Colonic mucosa (tissue), 4 donors: ENCODE results near the gene PLXNA1. TPM values are rescaled to one million over a fixed set of nuclear protein-coding genes. Genes with fewer than 3 reads are reported as not detected.

Experiments used
- DNase-seq: peaks from one replicate; pipeline ENCODE4 v3.0.0-alpha.2; 2020
- H3K27ac ChIP-seq: fragments of 200-600 bp; one replicate; pipeline ENCODE4 v1.8.0; 2021
- H3K27me3 ChIP-seq: fragments of 200-600 bp; one replicate; pipeline ENCODE4 v1.8.0; 2021
- H3K36me3 ChIP-seq: fragments of 200-600 bp; one replicate; pipeline ENCODE4 v1.8.0; 2021
- H3K4me1 ChIP-seq: fragments of 200-600 bp; one replicate; pipeline ENCODE4 v1.8.0; 2021; ENCODE audit warnings: mild to moderate bottlenecking
- H3K4me3 ChIP-seq: fragments of 200-600 bp; one replicate; pipeline ENCODE4 v1.8.0; 2021
- H3K9ac ChIP-seq, 2 donors: one replicate each; pipeline ENCODE4 v1.7.0; 2013; ENCODE audit warnings: control low read depth in 2 of 2, low read depth in 2 of 2, low read length in 2 of 2
- H3K9me3 ChIP-seq: fragments of 200-600 bp; one replicate; pipeline ENCODE4 v1.8.0; 2021
- CTCF ChIP-seq: fragments of 200-600 bp; IDR thresholded peaks from one replicate; pipeline ENCODE4 v1.8.0; 2022; ENCODE audit warnings: antibody characterized with exemption, mild to moderate bottlenecking
- intact Hi-C: fragments of 100-400 bp; cut with DNase I; formaldehyde crosslinking; loops from one replicate; pipeline ENCODE4 v1.14.1; 2022
- total RNA-seq, 2 donors: library from RNA; stranded (reverse); fragmentation: NEBNext Ultra II Directional in 1 of 2; extraction: Animal tissue kit (Norgen Biotek cat#: 25700) in 1 of 2; gene quantifications; one replicate each; pipeline ENCODE4 v1.2.1, GENCODE V29; 2021
- donor health status: healthy.
- donor health status: DM: no; HTN: no; CAD: no.
- donor health status: DM: no; HTN: no; CAD: no.

Gene PLXNA1
- total RNA-seq, 2 donors from 2014 or later: 16.0 to 19.3 TPM

- no peak for TF ChIP-seq CTCF
- H3K4me3 ChIP-seq: no peak overlapping the region
- no peaks in the 10 kb centered on the region for H3K9me3 ChIP-seq
- H3K27me3 ChIP-seq: no peaks in the 10 kb centered on the region
- H3K9ac ChIP-seq: no peak overlapping the region
- no peaks in the 10 kb centered on the region for H3K4me1 ChIP-seq
- DNase-seq: no peak
- intact Hi-C loops: no loop called here
- no peak overlapping the region for H3K27ac ChIP-seq
- no peaks in the 10 kb centered on the region for H3K36me3 ChIP-seq
These were observed 18.0 kb upstream of the PLXNA1 start for GRCh38 chr3:126964950-126965349.

GRCh38 chr3:126965526-126966080 lies 17.3 kb upstream of the PLXNA1 start:
- Histone ChIP-seq H3K27me3 (no peaks in the 10 kb centered on the region), H3K36me3 (no peaks in the 10 kb centered on the region), H3K27ac (no peak overlapping the region), H3K9me3 (no peaks in the 10 kb centered on the region), H3K9ac (no peak overlapping the region), H3K4me3 (no peak overlapping the region), H3K4me1 (no peaks in the 10 kb centered on the region)
- intact Hi-C loops: no loop called here
- no peak for TF ChIP-seq CTCF
- DNase-seq: no peak

DNA sequence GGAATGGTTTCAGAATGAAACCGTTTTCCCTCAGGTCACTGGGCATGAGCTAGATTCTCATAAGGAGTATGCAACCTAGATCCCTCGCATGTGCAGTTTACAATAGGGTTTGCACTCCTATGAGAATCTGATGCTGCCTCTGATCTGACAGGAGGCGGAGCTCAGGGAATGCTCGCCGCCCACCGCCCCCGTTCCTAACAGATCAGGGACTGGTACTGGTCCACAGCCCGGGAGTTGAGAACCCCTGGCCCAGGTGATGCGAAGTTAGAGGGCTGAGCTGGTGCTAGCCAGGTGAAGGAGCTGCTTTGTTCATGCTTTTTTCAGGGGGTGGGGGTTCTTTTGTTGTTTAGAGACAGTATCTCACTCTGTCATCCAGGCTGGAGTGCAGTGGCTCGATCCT lies 15.5 kb upstream of the PLXNA1 start:
- H3K36me3 ChIP-seq: no peaks in the 10 kb centered on the region
- no peaks in the 10 kb centered on the region for H3K27me3 ChIP-seq
- no peak for TF ChIP-seq CTCF
- no peaks in the 10 kb centered on the region for H3K4me1 ChIP-seq
- no peaks in the 10 kb centered on the region for H3K9me3 ChIP-seq
- DNase-seq: no peak
- intact Hi-C loops: no loop called here
- no peak overlapping the region for H3K9ac ChIP-seq
- H3K27ac ChIP-seq: no peak overlapping the region
- H3K4me3 ChIP-seq: no peak overlapping the region

- TF ChIP-seq CTCF: no peak
These were observed 14.2 kb upstream of the PLXNA1 start for GRCh38 chr3:126968391-126969390.

GRCh38 chr3:126969586-126969985 lies 13.3 kb upstream of the PLXNA1 start:
- H3K27me3 ChIP-seq: no peaks in the 10 kb centered on the region
- H3K27ac ChIP-seq: no peak overlapping the region
- DNase-seq: no peak
- no peak overlapping the region for H3K9ac ChIP-seq
- no peaks in the 10 kb centered on the region for H3K36me3 ChIP-seq
- H3K4me1 ChIP-seq: no peaks in the 10 kb centered on the region
- intact Hi-C loops: no loop called here
- H3K9me3 ChIP-seq: no peaks in the 10 kb centered on the region
- no peak for TF ChIP-seq CTCF
- no peak overlapping the region for H3K4me3 ChIP-seq

More at GRCh38 chr3:126968391-126969390, 14.2 kb upstream of the PLXNA1 start:
- intact Hi-C loops: no loop called here
- Histone ChIP-seq H3K27ac (no peak overlapping the region), H3K9ac (no peak overlapping the region), H3K9me3 (no peaks in the 10 kb centered on the region), H3K27me3 (no peaks in the 10 kb centered on the region), H3K4me3 (no peak overlapping the region), H3K36me3 (no peaks in the 10 kb centered on the region), H3K4me1 (no peaks in the 10 kb centered on the region)
- DNase-seq: no peak
